GM12874 (cell line): Measurements from ENCODE around the gene ZBTB2.

Experiments used
- TF ChIP-seq, protein P1 (sequence below): IDR thresholded peaks from 2 replicates; pipeline ENCODE4 v1.5.1; 2011; ENCODE audit warnings: low read depth, mild to moderate bottlenecking, control low read depth, low read length, moderate library complexity; ENCODE audit not compliant: insufficient read depth

Gene ZBTB2

GRCh38 chr6:151351731-151352130 lies 39.6 kb downstream of the ZBTB2 start:
- TF ChIP-seq, protein P1, sequence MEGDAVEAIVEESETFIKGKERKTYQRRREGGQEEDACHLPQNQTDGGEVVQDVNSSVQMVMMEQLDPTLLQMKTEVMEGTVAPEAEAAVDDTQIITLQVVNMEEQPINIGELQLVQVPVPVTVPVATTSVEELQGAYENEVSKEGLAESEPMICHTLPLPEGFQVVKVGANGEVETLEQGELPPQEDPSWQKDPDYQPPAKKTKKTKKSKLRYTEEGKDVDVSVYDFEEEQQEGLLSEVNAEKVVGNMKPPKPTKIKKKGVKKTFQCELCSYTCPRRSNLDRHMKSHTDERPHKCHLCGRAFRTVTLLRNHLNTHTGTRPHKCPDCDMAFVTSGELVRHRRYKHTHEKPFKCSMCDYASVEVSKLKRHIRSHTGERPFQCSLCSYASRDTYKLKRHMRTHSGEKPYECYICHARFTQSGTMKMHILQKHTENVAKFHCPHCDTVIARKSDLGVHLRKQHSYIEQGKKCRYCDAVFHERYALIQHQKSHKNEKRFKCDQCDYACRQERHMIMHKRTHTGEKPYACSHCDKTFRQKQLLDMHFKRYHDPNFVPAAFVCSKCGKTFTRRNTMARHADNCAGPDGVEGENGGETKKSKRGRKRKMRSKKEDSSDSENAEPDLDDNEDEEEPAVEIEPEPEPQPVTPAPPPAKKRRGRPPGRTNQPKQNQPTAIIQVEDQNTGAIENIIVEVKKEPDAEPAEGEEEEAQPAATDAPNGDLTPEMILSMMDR: no peak

GRCh38 chr6:151351146-151351700 lies 40.1 kb downstream of the ZBTB2 start:
- TF ChIP-seq, protein P1: no peak

GRCh38 chr6:151350442-151351145 lies 40.8 kb downstream of the ZBTB2 start:
- TF ChIP-seq, protein P1: no peak

GRCh38 chr6:151349651-151350270 lies 41.6 kb downstream of the ZBTB2 start:
- TF ChIP-seq, protein P1: no peak

DNA sequence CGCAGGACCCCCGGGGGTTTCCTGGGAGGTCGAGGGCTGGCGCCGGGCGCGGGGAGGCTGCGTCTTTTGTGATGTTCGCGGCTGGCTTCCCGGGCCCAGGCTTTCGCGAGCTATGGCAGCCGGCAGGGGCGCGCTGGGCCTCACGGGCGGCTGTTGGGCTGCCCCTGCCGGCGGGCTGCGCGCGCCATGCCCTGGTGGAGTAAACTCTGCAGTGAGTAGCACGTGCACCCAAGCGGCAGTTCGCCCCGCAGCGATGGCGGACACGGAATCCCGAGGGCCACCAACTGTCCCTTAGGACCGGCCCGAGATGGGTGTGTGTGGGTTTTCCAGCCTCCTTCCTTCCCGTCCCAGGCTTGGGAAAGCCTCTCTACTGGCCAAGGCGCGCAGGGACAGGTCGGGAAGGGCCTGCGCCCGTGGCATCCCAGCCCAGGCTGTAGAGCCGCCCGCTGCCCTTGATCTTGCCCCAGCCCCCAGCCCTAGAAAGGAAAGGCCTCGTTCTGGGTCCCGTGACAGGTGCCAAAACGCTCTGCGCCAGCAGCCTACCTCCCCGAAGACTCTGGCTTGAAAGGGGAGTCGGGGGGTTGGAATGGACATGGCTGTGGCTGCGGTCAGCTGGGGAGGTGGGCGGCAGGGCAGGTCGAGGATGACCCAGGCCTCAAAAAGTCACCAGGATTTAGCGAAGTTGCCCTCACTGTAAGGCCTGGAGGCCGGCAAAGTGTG lies 49.7 kb downstream of the ZBTB2 start:
- TF ChIP-seq, protein P1: no peak

- TF ChIP-seq, protein P1: no peak
Observed at GRCh38 chr6:151340219-151340978, 51.0 kb downstream of the ZBTB2 start.
